Neural cell (in vitro differentiated cells): Measurements from ENCODE around the gene DNAH8. TPM values are rescaled to one million over a fixed set of nuclear protein-coding genes. Genes with fewer than 3 reads are reported as not detected.

Source experiments
- H2AFZ ChIP-seq: fragments of 200-600, 300-800 bp; sonication (generic), shearing (Covaris generic); 2 replicates; pipeline ENCODE4 v1.6.0; 2014; ENCODE audit warnings: low read depth, mild to moderate bottlenecking, antibody characterized with exemption, low read length, moderate library complexity
- H3F3A ChIP-seq: fragments of 200-600 bp; shearing (Covaris generic); 2 replicates; pipeline ENCODE4 v1.6.1; 2016; ENCODE audit warnings: mild to moderate bottlenecking, moderate library complexity, mixed read lengths, antibody characterized with exemption, low read length; ENCODE audit not compliant: insufficient read depth, poor library complexity, severe bottlenecking
- H3K27ac ChIP-seq: fragments of 200-600, 300-800 bp; sonication (generic), shearing (Covaris generic); 2 replicates; pipeline ENCODE4 v1.5.1; 2014; ENCODE audit warnings: mild to moderate bottlenecking, low read length, moderate library complexity
- H3K27me3 ChIP-seq: fragments of 300-800, 200-600 bp; sonication (generic), shearing (Covaris generic); 2 replicates; pipeline ENCODE4 v1.6.0; 2014; ENCODE audit warnings: mild to moderate bottlenecking, low read depth, low read length, moderate library complexity; ENCODE audit not compliant: insufficient read depth
- H3K36me3 ChIP-seq: fragments of 300-800, 200-600 bp; sonication (generic), shearing (Covaris generic); 2 replicates; pipeline ENCODE4 v1.5.1; 2014; ENCODE audit warnings: mild to moderate bottlenecking, antibody characterized with exemption, low read length, moderate library complexity; ENCODE audit not compliant: insufficient read depth
- H3K4me2 ChIP-seq: fragments of 300-800, 200-600 bp; sonication (generic), shearing (Covaris generic); 2 replicates; pipeline ENCODE4 v1.6.0; 2014; ENCODE audit warnings: mild to moderate bottlenecking, low read length
- H3K4me3 ChIP-seq: fragments of 300-800, 200-600 bp; sonication (generic), shearing (Covaris generic); 2 replicates; pipeline ENCODE4 v1.5.1; 2014; ENCODE audit warnings: mild to moderate bottlenecking, low read length, moderate library complexity
- H3K79me2 ChIP-seq: fragments of 200-600 bp; shearing (Covaris generic); replicated peaks from 2 replicates; pipeline ENCODE4 v1.6.0; 2014; ENCODE audit warnings: mild to moderate bottlenecking, low read length, moderate library complexity; ENCODE audit not compliant: insufficient read depth
- H3K9ac ChIP-seq: fragments of 300-800, 200-600 bp; sonication (generic), shearing (Covaris generic); 2 replicates; pipeline ENCODE4 v1.6.1; 2016; ENCODE audit warnings: mild to moderate bottlenecking, low read length, mixed read lengths
- H3K9me2 ChIP-seq: fragments of 200-600 bp; shearing (Covaris generic); 2 replicates; pipeline ENCODE4 v1.6.1; 2016; ENCODE audit warnings: mild to moderate bottlenecking, low read length, mixed read lengths; ENCODE audit not compliant: insufficient read depth
- H3K9me3 ChIP-seq: fragments of 200-600, 300-800 bp; sonication (generic), shearing (Covaris generic); 2 replicates; pipeline ENCODE4 v1.6.1; 2016; ENCODE audit warnings: mild to moderate bottlenecking, mixed run types, low read length, moderate library complexity, mixed read lengths
- H4K20me1 ChIP-seq: fragments of 200-600 bp; shearing (Covaris generic); 2 replicates; pipeline ENCODE4 v1.6.1; 2016; ENCODE audit warnings: mild to moderate bottlenecking, mixed run types; ENCODE audit not compliant: insufficient read depth
- EP300 ChIP-seq: fragments of 450-650 bp; conservative IDR thresholded peaks from 2 replicates; pipeline ENCODE4 v1.6.1; 2014; ENCODE audit warnings: antibody characterized with exemption, mild to moderate bottlenecking, moderate library complexity; ENCODE audit not compliant: poor library complexity, severe bottlenecking
- EZH2 ChIP-seq: fragments of 200-600, 300-800 bp; shearing (Covaris generic), sonication (generic); IDR thresholded peaks from 2 replicates; pipeline ENCODE4 v1.6.1; 2014; ENCODE audit warnings: antibody characterized with exemption, low read length, borderline replicate concordance, mild to moderate bottlenecking; ENCODE audit not compliant: insufficient read depth, poor library complexity, severe bottlenecking
- MXI1 ChIP-seq: fragments of 450-650 bp; conservative IDR thresholded peaks from 2 replicates; pipeline ENCODE4 v1.6.1; 2014; ENCODE audit warnings: antibody characterized with exemption, mild to moderate bottlenecking; ENCODE audit not compliant: poor library complexity, severe bottlenecking
- POLR2AphosphoS5 ChIP-seq: IDR thresholded peaks from 2 replicates; pipeline ENCODE4 v1.6.1; 2012
- RAD21 ChIP-seq: fragments of 450-650 bp; conservative IDR thresholded peaks from 2 replicates; pipeline ENCODE4 v1.6.1; 2014; ENCODE audit warnings: antibody characterized with exemption, mild to moderate bottlenecking, moderate library complexity
- SMC3 ChIP-seq: fragments of 450-650 bp; conservative IDR thresholded peaks from 2 replicates; pipeline ENCODE4 v1.6.1; 2014; ENCODE audit warnings: antibody characterized with exemption, mild to moderate bottlenecking, moderate library complexity; ENCODE audit not compliant: poor library complexity
- TAF1 ChIP-seq: IDR thresholded peaks from 2 replicates; pipeline ENCODE4 v1.6.1; 2012; ENCODE audit warnings: low read depth
- polyA plus RNA-seq: library from polyadenylated mRNA; depleted of rRNA; stranded (reverse); fragments of >200 nt; gene quantifications from 2 replicates; pipeline ENCODE4 v1.2.3, GENCODE V29; 2014
- TF ChIP-seq, protein P1 (sequence below): fragments of 450-650 bp; IDR thresholded peaks from 2 replicates; pipeline ENCODE4 v1.5.1; 2014; ENCODE audit warnings: antibody characterized with exemption, mild to moderate bottlenecking, moderate library complexity; ENCODE audit not compliant: poor library complexity, severe bottlenecking
- TF ChIP-seq, protein P2 (sequence below): IDR thresholded peaks from 2 replicates; pipeline ENCODE4 v1.6.1; 2012; ENCODE audit warnings: borderline replicate concordance

The DNAH8 gene
- polyA plus RNA-seq, 1 donor from 2014 or later = 0.07 TPM

DNA sequence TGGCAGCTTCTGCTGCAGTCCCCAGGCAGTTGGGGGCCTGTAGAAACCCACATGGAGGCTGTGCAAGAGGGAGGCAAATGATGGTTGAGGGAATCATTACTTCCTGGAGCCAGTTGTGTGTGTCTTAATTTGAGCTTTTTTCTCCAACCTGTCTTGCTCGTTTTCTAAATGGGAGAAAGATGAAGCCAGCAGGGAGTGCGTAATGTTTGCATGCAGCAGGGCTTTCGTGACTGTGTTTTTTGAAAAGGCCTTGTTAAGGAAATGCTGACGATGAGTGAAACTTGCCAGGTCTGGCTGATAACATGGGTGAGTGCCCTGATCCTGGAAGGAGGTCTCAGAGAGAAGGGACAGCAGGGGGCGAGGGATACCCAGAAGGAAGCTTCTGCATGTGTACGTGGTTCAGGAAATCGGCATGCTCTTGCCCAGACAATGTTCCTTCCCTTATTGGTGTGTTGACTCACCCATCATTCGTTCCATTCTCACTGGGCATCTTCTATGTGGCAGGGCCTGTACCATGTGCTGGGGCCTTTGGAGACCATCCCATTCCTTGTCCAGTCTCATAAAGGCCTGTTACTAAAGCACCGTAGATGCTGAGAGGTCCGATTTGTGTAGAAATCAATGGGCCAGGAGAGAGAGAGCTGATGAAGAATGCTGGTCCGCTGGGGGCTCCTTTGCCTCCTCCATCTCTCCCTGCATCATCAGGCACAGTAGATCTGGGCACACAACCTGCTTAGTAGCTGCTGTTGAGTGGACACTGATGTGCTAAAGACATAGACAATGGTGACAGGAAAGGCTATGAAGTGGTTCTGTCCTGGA is 360.9 kb downstream of the DNAH8 start:
- TF ChIP-seq RAD21 (no peak), EP300 (no peak), SMC3 (no peak), TAF1 (no peak), POLR2AphosphoS5 (no peak), MXI1 (no peak), EZH2 (no peak)
- TF ChIP-seq, protein P1, sequence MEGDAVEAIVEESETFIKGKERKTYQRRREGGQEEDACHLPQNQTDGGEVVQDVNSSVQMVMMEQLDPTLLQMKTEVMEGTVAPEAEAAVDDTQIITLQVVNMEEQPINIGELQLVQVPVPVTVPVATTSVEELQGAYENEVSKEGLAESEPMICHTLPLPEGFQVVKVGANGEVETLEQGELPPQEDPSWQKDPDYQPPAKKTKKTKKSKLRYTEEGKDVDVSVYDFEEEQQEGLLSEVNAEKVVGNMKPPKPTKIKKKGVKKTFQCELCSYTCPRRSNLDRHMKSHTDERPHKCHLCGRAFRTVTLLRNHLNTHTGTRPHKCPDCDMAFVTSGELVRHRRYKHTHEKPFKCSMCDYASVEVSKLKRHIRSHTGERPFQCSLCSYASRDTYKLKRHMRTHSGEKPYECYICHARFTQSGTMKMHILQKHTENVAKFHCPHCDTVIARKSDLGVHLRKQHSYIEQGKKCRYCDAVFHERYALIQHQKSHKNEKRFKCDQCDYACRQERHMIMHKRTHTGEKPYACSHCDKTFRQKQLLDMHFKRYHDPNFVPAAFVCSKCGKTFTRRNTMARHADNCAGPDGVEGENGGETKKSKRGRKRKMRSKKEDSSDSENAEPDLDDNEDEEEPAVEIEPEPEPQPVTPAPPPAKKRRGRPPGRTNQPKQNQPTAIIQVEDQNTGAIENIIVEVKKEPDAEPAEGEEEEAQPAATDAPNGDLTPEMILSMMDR = no peak
- TF ChIP-seq, protein P2, sequence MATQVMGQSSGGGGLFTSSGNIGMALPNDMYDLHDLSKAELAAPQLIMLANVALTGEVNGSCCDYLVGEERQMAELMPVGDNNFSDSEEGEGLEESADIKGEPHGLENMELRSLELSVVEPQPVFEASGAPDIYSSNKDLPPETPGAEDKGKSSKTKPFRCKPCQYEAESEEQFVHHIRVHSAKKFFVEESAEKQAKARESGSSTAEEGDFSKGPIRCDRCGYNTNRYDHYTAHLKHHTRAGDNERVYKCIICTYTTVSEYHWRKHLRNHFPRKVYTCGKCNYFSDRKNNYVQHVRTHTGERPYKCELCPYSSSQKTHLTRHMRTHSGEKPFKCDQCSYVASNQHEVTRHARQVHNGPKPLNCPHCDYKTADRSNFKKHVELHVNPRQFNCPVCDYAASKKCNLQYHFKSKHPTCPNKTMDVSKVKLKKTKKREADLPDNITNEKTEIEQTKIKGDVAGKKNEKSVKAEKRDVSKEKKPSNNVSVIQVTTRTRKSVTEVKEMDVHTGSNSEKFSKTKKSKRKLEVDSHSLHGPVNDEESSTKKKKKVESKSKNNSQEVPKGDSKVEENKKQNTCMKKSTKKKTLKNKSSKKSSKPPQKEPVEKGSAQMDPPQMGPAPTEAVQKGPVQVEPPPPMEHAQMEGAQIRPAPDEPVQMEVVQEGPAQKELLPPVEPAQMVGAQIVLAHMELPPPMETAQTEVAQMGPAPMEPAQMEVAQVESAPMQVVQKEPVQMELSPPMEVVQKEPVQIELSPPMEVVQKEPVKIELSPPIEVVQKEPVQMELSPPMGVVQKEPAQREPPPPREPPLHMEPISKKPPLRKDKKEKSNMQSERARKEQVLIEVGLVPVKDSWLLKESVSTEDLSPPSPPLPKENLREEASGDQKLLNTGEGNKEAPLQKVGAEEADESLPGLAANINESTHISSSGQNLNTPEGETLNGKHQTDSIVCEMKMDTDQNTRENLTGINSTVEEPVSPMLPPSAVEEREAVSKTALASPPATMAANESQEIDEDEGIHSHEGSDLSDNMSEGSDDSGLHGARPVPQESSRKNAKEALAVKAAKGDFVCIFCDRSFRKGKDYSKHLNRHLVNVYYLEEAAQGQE = no peak
- Histone ChIP-seq H4K20me1 (no peaks in the 10 kb centered on the region), H3K9me3 (no peaks in the 10 kb centered on the region), H3F3A (no peaks in the 10 kb centered on the region), H3K4me2 (no peak overlapping the region), H3K27me3 (no peaks in the 10 kb centered on the region), H3K79me2 (no peaks in the 10 kb centered on the region), H3K9me2 (no peaks in the 10 kb centered on the region), H2AFZ (no peak overlapping the region), H3K4me3 (no peak overlapping the region), H3K27ac (no peak overlapping the region), H3K36me3 (no peaks in the 10 kb centered on the region), H3K9ac (no peak overlapping the region)

DNA sequence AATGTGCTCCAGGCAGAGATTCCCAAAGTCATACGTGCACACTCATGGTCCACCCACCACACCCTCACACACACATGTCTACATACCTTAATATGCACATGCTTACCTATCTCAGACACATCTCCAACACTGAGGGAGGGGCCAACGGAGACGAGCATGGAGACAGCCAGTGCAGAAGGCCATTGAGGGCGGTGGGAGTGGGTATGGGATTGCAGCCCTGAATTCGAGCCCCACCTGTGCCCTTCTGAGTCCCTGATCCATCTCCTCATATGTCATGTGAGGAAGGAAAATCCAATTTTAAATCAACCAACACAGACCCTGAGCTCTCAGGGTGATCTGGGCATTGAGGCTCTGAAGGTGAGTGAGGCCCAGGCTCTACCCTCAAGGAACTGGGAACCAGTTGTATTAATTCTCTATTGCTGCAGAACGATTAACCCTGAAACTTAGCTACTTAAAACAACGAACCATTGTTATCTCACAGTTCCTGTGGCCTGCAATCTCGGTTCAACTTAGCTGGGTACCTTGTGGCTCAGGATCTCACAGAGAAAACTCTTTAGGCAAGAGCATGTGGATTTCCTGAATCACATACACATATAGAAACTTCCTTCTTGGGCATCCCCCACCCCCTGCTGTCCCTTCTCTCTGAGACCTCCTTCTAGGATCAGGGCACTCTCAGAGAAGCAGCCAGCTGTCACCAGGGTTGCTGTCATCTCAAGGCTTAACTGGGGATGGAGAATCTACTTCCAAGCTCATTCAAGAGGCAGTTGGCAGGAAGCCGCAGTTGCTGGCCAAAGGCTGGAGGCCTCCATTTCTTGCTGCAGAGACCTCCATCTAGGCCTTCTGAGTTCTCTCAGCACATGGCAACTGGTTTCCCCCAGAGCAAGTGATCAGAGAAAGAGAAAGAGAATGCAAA is 361.8 kb downstream of the DNAH8 start:
- Histone ChIP-seq H3F3A (no peaks in the 10 kb centered on the region), H3K79me2 (no peaks in the 10 kb centered on the region), H3K9ac (no peak overlapping the region), H3K27ac (no peak overlapping the region), H3K4me3 (no peak overlapping the region), H3K27me3 (no peaks in the 10 kb centered on the region), H3K4me2 (no peak overlapping the region), H2AFZ (no peak overlapping the region), H3K9me2 (no peaks in the 10 kb centered on the region), H3K36me3 (no peaks in the 10 kb centered on the region), H3K9me3 (no peaks in the 10 kb centered on the region), H4K20me1 (no peaks in the 10 kb centered on the region)
- TF ChIP-seq EP300 (no peak), POLR2AphosphoS5 (no peak), TAF1 (no peak), EZH2 (no peak), SMC3 (no peak), RAD21 (no peak), MXI1 (no peak)
- TF ChIP-seq, protein P1 = no peak
- TF ChIP-seq, protein P2 = no peak
